GM21619 (cell line): ENCODE measurements around the gene SMIM17.

ENCODE experiments used
- ATAC-seq: cut with Tn5 transposase; IDR thresholded peaks from one replicate; pipeline ENCODE4 v1.9.1; 2021; ENCODE audit not compliant: unreplicated experiment

SMIM17 gene

DNA sequence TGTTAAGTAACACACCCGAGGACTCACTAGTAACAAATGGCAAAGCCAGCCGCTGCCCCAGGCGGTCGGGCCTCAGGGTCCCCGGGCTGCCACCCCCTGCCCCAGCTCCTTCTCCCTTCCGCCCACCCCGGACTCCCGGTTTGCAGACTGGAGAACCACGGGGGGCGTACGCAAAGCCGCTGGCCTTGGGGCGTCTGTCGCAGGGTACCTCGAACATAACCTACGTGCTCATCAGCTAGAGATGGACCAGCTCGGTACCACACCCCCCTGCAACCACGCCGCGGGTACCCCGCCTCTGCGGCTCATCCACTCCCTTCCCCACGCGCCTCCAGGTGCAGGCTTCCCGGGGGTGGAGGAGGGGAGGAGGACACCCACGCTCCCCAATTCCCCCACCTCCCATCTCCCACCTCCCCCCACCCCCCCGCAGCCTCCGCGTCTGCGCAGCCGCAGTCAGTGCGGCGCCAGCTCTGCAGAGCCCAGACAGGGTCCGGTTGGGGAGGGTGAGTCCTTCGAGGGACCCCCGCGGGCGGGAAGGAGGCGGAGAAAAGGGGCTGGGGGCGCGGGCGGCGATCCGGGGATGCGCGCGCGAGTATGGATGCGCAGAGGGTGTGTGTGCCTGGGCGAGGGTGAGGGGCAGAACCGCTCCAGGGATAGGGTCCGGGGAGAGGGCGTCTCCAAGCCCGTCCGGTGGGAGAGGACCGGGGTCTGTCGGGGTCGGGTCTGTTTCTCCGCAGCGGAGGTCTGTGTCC is at the start of gene SMIM17:
Gene SMIM17 (plus strand): TSS at position 449 of the 749 bp plus-strand sequence. CDS start 2,509 bp downstream, outside the sequence.
- ATAC-seq: no peak

DNA sequence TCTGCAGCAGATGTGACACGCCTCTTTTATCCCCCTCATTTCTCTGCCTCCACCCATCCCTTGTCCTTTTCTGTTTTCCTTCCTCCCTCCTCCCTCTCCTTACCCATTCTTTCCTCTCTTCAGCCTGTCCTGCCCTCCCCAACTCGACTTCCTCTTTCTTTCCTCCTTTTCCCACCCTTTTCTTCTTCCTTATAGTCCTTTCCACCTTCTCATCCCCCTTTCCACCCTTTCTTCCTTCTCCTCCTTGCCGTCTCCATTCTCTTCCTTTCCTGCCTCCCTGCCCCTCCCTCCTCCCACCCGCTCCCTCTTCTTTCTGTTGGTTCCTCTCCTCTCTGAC is 48.5 kb upstream of the SMIM17 start:
- no peak for ATAC-seq

DNA sequence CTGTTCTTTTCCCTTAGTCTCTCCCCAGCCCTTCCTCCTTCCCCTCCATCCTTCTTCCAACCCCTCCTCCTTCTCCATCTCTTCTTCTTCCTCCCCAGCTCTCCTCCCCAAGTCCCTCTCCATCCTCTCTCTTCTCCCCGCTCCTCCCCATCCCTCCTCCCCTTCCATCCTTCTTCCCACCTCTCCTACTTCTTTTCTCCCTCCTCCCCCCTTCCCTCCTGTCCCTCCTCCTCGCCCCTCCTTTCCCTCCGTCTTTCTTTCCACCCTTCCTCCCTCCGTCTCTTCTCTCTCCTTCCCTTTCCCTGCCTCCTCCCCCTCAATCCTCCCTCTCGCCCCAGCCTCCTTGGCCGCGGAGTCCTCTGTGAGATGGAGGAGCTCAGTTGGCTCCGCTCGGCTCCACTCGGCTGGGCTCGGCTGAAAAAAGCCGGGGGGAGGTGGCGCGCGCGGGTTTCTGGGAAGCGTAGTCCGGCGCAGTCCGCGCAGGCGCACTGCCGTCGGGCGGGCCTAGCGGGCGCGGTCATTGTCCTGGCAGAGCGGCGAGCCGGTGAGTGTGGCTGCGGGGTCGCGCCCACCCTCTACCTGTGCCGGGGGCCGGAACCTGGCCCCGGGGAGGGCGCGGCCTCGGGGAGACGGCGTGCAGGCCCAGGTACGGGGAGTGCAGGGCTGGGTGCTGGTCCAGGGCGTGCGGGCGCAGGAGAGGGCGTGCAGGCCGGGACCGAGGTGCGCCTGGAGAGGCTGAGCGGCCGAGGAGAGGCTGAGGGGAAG is 48.0 kb upstream of the SMIM17 start, which contains the start of gene ZNF71:
Gene ZNF71 (plus strand): TSS at position 520 of the 765 bp plus-strand sequence. CDS start 6,257 bp downstream, outside the sequence.
- ATAC-seq: peak; percentile 90

GRCh38 chr19:56595548-56595899 is 47.4 kb upstream of the SMIM17 start:
- peak; percentile 12 for ATAC-seq

DNA sequence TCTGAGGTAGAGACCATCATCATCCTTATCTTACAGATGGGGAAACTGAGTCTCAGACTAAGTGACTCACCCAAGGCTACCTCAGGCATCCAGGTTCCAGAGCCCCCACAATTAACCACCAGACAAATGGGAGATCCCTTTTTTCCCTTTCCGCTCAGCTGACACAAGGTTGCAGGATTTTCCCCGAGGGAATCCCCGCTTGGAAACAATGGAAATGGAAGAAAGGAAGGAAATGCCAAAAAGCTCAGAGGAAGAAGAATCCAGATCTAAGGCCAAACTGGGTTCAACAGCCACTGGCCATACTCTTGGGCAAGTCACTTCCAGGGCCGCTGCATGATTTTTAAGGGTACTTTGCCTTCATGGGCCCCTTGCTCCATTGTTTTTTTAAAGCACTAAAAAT is 46.3 kb upstream of the SMIM17 start:
- ATAC-seq: no peak

GRCh38 chr19:56597696-56598095 is 45.3 kb upstream of the SMIM17 start:
- no peak for ATAC-seq

DNA sequence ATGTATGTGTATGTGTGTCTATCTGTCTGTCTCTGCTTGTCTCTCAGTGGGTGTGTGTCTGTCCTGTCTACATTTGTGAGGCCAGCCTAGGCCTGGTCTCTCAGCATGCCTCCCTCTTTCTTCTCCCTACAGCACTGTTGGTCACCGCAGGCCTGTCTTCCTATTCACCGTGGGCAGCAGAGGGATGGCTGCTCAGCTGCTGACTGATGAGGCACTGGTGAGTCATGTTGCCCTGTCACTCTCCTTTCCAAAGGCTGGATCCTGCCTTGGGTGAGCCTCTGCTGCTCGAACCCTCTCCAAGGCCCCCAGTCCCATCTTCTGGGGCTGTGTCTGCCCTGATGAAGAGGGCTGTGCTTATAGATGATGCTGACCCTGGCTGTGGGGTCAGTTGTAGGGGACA is 41.6 kb upstream of the SMIM17 start:
- ATAC-seq: no peak

- no peak for ATAC-seq
Measured at GRCh38 chr19:56603829-56604228, 39.1 kb upstream of the SMIM17 start.

DNA sequence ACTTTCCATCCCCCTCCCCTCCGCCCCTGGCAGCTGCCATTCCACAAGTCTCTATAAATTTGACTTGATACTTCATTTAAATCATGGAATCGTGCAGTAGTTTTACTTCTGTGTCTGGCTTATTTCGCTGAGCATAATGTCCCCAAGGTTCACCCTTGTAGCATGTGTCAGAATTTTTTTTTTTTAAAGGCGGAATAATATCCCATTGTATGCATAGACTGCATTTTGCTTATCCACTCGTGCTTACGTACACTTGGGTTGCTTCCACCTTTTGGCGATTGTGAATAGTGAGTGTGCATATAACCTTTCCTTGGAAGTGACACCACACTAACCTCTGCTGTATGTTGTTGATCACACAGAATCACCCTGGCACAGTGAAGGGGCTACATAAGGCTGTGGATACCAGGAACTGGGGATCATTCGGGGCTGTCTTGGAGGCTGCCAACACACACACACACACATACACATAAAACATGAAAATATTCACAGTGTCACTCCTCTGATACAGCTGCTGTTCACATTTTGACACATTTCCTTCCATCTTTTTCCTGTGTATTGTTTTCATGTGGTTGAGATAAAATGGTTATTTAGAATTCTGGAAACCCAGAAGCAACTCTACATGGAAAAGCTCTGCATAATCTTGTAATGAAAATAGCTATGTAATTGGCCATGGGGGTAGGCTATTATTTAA is 34.5 kb upstream of the SMIM17 start:
- ATAC-seq: no peak

DNA sequence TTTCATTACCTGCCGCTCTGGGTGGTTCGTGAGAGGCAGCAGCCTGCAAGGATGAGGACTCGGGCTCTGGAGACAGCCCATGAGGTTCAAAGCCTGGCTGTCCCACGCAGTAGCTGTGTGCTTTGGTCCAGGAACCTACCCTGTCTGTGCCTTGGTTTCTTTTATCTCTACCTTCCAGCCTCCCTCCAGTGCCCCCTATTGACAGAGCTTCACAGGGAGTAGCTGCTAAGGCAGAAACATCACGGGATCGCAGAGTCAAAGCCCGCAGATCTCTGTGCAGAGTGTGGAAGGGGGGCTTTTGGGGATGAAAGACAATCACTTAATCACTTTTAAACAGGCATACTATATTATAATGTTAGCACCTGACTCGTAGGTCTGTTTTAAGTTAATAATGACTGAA is 31.7 kb upstream of the SMIM17 start:
- no peak for ATAC-seq

DNA sequence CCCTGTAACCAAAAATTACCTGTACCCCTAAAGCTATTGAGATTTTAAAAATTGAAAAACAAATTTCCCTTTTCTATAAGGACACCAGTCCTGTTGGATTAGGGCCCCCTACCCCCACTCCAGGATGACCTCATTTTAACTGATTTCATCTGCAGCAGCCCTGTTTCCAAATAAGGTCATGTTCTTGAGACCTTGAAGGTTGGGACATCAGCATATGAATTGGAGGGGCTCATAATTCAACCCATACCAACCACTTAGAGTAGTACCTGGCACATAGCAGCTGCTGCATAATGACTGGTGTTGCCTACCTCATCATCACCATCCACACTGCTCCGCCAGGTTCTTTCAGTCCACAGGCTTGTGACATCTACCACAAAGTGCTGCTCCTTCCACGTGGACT is 30.2 kb upstream of the SMIM17 start:
- ATAC-seq: no peak

DNA sequence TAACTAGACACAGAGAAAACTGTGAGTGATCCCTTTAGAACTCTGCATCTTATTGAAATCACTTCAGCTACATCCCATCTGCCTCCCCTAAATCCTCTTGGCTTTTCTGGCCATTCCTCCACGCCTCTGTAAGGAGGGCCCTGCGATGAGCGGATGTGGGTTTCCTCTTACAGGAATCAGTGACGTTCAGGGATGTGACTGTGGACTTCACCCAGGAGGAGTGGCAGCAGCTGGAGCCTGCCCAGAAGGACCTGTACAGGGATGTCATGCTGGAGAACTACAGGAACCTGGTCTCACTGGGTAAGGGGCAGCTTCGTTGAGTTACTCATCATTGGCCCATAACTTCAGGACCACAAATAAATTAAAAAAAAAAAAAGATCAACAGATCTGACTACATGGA is 29.3 kb upstream of the SMIM17 start:
- no peak for ATAC-seq

DNA sequence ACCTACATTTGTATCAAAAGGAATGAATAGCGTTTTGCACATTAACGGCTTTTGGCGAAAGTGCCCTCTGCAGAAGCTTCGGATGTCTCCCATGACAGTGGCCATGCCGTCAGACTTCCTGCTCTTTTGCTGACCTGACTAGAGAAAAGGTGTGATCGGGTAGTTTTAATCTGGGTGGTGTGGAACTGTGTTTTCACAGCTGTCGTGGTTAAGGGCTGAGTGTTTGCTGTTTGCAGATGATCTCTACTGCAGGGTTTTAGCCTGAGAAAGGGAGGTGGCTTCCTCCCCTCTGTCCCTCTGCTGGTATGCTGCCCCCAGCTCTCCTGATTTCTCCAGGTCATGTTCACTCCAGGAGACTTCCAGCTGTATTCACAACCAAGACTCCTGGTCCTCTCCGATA is 25.4 kb upstream of the SMIM17 start:
- ATAC-seq: no peak

DNA sequence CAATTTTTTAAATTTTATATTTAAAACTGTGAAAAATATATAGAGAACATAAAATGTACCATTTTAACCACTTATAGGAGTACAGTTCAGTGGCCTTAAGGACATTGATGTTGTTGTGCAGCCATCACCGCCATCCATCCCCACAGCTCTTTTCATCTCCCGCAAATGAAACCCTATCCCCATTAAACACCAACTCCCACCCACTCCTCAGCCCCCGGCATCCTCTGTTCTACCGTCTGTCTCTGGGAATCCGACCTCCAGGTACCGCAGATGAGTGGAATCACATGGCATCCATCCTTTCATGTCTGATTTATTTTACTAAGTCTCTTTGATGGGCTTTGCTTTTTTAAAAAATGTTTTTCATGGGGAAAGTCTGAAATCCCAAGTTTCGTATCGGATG is 23.8 kb upstream of the SMIM17 start:
- ATAC-seq: no peak

DNA sequence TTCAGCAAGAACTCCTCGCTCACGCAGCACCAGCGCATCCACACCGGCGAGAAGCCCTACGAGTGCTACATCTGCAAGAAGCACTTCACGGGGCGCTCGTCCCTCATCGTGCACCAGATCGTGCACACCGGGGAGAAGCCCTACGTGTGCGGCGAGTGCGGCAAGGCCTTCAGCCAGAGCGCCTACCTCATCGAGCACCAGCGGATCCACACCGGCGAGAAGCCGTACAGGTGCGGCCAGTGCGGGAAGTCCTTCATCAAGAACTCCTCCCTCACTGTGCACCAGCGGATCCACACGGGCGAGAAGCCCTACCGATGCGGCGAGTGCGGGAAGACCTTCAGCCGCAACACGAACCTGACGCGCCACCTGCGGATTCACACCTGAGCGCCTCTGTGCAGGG is 20.6 kb upstream of the SMIM17 start:
- ATAC-seq: no peak

- no peak for ATAC-seq
Measured at GRCh38 chr19:56623006-56623405, 20.0 kb upstream of the SMIM17 start.

- ATAC-seq: no peak
Measured at GRCh38 chr19:56625708-56626107, 17.3 kb upstream of the SMIM17 start.

- ATAC-seq: no peak
Measured at GRCh38 chr19:56633021-56633420, 9.9 kb upstream of the SMIM17 start.

GRCh38 chr19:56637976-56638555 is 4.9 kb upstream of the SMIM17 start:
- ATAC-seq: no peak

DNA sequence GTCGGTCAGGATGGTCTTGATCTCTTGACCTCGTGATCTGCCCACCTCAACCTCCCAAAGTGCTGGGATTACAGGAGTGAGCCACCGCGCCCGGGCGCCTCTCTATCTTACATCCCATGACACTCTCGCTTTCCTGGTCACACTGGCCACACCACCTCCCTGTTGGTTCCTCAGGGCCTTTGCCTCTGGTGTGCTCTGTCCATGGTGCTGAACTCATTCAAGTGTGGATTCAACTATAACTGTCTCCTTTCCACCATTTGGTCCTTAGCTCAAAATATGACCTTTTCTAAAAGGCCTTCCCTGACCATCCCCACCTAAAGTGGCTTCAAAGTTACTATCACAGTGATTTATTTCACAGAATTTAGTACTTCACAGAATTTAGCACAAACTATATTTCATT is 3.7 kb upstream of the SMIM17 start:
- ATAC-seq: no peak

DNA sequence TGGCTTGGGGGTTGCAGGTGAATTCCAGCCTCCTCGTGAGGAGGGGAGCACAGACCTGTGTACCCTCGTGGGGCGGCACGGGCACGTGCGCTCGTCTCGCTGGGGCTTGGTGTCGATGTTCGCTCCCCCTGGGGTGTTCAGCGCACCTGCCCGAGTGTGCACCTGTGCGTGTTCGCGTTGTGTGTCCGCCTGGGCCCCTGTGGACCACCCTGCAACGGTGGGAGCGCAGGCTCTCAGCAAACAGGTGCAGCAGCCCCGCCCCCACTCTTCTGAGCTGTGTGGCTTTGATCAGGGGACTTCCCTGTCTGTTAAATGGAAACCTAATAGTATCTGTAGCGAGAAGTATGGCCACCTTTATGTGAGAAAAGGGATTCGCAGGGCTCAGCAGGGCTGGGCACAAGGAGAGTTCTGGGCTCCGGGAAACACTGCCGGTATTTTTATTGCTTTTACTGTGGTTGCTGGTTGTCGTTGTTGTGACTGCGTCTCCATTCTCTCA is 549 bp downstream of the SMIM17 start:
- ATAC-seq: no peak
